ENCODE results near the gene BMP10.
"Not testable (repeated sequence)": the region's sequence is repeated elsewhere in the genome, so short reads cannot be mapped to it uniquely, and the experiment has no call there.

The BMP10 gene

GRCh38 chr2:68871159-68871764 lies at the start of gene BMP10:
BMP10 (minus strand) TSS chr2:68871397; CDS start chr2:68871358, 39 bp downstream.
- no peak for DNase-seq

GRCh38 chr2:68920481-68921170 lies 49.4 kb upstream of the BMP10 start:
- DNase-seq = no peak

- DNase-seq = no peak
Observed at GRCh38 chr2:68918497-68918896, 47.3 kb upstream of the BMP10 start.

- DNase-seq = no peak
Observed at GRCh38 chr2:68917034-68917718, 46.0 kb upstream of the BMP10 start.

- DNase-seq = no peak
Observed at GRCh38 chr2:68916226-68916625, 45.0 kb upstream of the BMP10 start.

GRCh38 chr2:68915393-68915792 lies 44.2 kb upstream of the BMP10 start:
- no peak for DNase-seq

GRCh38 chr2:68913359-68913758 lies 42.2 kb upstream of the BMP10 start:
- no peak for DNase-seq

- peak; percentile 60 for DNase-seq
Observed at GRCh38 chr2:68912732-68913131, 41.5 kb upstream of the BMP10 start.

- no peak for DNase-seq
Observed at GRCh38 chr2:68912111-68912510, 40.9 kb upstream of the BMP10 start.

GRCh38 chr2:68911709-68912108 lies 40.5 kb upstream of the BMP10 start:
- DNase-seq = no peak

- peak; percentile 18 for DNase-seq
Observed at GRCh38 chr2:68911246-68911645, 40.0 kb upstream of the BMP10 start.

- peak; percentile 74 for DNase-seq
Observed at GRCh38 chr2:68909793-68910674, 38.8 kb upstream of the BMP10 start.

- DNase-seq = peak; percentile 92
Observed at GRCh38 chr2:68908392-68908970, 37.3 kb upstream of the BMP10 start.

GRCh38 chr2:68907920-68908253 lies 36.7 kb upstream of the BMP10 start:
- no peak for DNase-seq

GRCh38 chr2:68907232-68907919 lies 36.2 kb upstream of the BMP10 start:
- no peak for DNase-seq

GRCh38 chr2:68906716-68907115 lies 35.5 kb upstream of the BMP10 start:
- no peak for DNase-seq

GRCh38 chr2:68905116-68905515 lies 33.9 kb upstream of the BMP10 start:
- no peak for DNase-seq

GRCh38 chr2:68901561-68901960 lies 30.4 kb upstream of the BMP10 start:
- no peak for DNase-seq

- DNase-seq = no peak
Observed at GRCh38 chr2:68901199-68901514, 30.0 kb upstream of the BMP10 start.

- DNase-seq = no peak
Observed at GRCh38 chr2:68900496-68901198, 29.4 kb upstream of the BMP10 start.

GRCh38 chr2:68895981-68896380 lies 24.8 kb upstream of the BMP10 start:
- DNase-seq = not testable (repeated sequence)

GRCh38 chr2:68889500-68889899 lies 18.3 kb upstream of the BMP10 start:
- DNase-seq = no peak
